ENCODE measurements around the gene IPCEF1.
"Not testable (repeated sequence)": the region's sequence is repeated elsewhere in the genome, so short reads cannot be mapped to it uniquely, and the experiment has no call there.

Gene IPCEF1

DNA sequence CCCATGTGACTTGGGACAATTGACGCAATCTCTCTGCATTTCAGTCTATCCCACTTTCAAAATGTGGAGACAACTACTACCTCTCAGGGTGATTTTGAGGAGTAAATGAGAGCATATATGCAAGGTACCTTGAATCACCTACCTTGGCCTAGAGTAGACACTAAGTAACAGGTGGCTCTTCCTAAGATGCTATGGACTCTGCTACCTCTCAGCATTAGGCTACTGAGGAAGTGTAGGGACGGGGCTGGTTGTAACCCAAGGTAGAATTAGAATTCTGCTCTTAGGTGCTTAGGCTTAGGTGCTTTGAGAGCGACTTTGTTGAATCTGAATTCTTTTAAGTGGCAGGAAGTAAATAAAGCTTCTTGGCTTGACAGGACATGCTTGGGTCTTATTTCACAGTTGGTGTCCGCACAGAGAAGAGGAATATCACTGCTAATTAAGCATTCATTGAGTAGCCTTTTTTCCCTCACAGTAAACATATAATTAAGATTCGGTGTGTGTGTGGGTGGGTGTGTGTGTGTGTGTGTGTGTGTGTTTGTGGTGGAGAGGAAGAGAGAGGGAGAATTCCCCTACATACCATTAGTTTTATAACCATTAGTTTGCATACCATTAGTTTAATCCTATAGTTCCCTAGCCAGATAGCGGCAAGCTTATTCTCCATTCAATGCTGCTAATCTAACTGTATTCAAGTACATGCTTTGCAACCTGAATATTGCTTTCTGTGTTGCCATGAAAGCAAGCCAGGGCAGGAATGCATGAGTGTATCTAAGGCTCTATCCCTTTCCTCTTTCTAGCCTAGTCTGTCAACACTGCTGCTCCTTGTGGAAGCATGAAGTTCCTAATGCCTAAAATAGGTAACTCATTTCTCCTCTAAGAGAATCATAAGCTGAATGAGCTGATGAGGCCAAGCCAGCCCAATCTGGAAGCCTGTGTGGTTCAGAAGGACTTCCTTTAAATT is 112.5 kb downstream of the IPCEF1 start:
- DNase-seq = no peak

DNA sequence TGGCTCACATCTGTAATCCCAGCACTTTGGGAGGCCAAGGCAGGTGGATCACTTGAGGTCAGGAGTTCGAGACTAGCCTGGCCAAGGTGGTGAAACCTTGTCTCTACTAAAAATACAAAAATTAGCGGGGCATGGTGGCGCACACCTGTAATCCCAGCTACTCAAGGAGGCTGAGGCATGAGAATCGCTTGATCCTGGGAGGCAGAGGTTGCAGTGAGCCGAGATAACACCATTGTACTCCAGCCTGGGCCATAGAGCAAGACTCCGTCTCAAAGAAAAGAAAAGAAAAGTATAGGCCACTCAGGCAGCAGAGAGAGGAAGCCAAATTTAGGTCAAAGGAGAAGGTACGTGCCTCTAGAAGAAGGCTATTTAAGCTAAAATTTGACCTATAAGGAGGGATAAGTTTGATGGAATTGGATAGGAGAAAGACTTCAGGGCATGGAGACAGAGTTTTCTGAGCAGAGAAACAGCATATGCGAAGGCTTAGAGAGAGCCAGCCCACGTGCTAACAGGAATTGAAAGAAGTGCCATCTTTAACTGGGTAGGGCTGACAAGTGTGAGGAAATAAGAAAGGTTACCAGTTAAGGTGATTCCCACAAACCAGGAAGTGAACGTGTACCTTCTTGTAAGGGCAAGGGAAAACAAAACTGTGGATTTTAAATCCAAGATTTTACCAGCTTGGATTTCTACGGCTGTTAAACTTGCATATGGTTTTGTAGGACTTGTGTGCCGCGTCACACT is 113.8 kb downstream of the IPCEF1 start:
- DNase-seq = no peak

DNA sequence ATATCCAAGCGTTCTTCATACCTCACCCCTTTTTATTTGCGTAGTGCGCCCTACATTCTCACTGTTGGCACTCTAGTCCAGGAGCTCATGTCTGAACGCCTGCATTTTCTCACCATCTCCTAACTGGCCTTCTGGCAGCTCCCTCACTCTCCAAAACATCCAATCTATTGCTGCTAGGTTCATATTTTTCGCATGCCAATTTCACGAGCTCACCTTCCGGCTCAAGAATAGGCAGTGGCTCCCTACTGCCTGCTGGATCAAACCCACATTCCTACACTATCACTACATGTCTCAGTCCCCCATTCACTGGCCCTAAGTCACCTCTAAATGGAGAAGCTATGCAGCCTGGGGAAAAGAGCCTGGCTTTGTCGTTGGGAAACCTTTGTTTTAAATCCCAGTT is 115.0 kb downstream of the IPCEF1 start:
- DNase-seq = no peak

DNA sequence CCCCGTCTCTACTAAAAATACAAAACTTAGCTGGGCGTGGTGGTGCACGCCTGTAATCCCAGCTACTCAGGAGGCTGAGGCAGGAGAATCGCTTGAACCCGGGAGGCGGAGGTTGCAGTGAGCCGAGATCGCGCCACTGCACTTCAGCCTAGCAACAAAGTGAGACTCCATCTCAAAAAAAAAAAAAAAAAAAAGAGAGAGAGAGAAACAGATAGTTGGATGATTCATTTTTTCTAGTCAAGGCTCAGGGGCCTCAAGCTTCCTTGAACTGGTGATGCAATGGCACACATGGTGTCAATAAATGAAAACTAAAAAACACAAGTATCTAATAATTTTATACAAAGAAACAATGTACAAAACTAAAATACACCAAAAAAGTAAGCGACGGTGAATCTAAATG is 115.5 kb downstream of the IPCEF1 start:
- not testable (repeated sequence) for DNase-seq

DNA sequence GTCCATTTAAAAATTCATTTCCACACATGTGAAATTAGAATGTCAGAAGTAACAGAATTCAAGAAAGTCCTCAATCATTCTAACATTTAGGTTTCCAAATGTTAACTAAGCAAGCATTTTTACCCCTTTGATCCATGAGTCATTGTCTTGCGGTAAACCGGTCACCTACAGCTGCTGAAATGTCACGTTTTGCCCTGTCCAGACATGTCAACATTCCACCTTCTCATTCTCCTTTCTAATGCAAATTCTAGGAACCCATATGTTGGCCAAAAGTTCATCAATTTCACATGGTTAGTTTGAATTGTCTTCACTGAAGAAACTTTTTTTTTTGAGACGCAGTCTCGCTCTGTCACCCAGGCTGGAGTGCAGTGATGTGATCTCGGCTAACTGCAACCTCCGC is 117.2 kb downstream of the IPCEF1 start:
- DNase-seq = no peak

GRCh38 chr6:154238831-154239230 is 117.8 kb downstream of the IPCEF1 start:
- no peak for DNase-seq

GRCh38 chr6:154236646-154237301 is 119.8 kb downstream of the IPCEF1 start:
- DNase-seq = no peak

DNA sequence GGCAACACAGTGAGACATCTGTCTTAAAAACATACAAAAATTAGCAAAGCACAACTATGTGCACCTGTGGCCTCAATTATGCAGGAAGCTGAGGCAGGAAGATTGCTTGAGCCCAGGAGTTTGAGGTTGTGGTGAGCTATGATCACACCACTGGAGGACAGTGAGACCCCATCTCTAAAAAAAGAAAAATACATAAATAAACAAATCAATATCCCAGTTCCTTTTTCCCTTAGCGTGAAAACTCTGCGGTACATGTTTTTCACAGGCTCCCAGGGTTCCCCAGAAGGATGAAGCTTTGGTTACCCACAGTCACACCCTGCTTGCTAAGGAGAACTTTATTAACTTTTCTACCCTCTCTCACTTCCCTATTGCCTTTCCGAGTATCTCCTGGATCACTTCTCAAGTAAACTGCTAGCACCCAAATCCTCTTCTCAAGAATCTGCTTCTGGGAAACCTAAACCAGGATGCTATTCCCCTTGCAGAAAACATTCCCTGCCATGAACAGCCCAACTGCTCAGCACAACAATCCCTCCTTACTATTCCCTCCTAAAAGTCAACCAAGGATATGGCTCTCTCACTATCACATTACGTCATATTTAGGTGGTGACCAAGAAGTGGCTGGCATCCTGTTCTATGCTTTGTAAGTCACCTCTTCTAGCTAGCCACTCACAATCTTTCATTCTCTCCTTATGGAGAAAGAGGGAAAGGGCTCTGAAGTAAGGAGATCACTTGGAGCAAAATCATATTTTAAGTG is 122.4 kb downstream of the IPCEF1 start:
- no peak for DNase-seq

- DNase-seq = no peak
These were observed 123.2 kb downstream of the IPCEF1 start for GRCh38 chr6:154233383-154233782.

- no peak for DNase-seq
These were observed 124.3 kb downstream of the IPCEF1 start for GRCh38 chr6:154232013-154232910.

DNA sequence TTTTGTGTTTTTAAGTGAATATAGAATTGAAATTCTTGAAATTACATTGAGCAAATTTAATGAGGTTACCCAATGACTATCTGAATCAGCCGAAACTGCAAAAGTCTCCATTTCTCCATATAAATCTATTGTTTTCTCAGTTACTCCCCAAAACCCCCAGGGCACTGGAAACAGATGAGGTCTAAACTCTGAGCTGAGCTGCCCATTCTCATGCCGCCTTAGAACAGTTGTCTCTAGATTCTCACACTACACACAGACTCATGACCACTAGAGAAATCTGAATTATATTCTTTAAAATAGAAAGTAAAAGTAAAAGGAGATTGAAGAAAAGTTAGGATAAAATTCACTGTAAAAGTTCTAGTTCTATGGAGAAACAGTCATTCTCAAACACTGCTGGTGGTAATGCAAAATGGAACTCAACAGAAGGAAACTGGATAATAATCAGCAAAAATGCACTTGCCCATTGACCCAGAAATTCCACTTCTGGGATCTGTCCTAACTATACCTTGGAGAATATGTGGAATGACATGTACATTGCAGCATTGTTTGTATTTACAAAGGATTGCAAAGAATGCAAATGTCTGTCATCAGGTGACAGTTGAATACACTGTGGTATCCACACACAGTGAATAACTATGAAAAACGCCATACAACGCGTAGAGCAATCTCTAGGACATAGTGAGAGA is 125.5 kb downstream of the IPCEF1 start:
- no peak for DNase-seq

DNA sequence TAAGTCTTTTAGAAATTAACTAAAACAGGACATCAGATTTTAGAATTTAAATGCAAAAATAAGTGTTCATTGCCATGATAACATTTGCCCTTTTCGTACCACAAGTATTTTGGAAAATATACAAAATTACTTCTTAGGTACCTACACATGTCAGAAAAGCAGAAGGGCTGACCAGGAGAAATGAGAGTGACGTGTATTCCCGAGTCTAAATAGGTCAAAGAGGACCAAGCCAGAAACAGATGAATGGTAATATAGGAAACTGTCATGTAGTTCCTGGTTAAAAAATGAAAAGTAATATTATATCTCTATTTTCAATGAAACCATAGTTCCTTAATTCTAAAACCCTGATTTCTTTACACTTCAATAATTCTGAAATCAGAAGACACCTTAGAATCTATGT is 126.2 kb downstream of the IPCEF1 start:
- DNase-seq = no peak

- no peak for DNase-seq
These were observed 126.8 kb downstream of the IPCEF1 start for GRCh38 chr6:154229786-154230185.

DNA sequence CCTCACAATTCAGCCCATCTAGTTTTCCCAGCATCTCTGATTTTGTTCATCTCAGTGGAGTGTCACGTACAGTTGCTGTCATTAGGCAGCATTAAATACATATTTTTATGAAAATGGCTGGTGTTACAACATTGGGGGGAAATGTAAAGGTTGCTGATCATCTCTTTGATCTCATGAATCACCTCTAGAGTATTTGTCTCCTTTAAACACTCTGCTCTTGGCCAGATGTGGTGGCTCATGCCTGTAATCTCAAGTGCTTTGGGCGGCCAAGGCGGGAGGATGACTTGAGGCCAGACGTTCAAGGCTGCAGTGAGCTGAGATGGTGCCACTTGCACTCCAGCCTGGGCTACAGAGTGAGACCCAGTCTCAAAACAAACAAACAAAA is 128.1 kb downstream of the IPCEF1 start:
- no peak for DNase-seq

DNA sequence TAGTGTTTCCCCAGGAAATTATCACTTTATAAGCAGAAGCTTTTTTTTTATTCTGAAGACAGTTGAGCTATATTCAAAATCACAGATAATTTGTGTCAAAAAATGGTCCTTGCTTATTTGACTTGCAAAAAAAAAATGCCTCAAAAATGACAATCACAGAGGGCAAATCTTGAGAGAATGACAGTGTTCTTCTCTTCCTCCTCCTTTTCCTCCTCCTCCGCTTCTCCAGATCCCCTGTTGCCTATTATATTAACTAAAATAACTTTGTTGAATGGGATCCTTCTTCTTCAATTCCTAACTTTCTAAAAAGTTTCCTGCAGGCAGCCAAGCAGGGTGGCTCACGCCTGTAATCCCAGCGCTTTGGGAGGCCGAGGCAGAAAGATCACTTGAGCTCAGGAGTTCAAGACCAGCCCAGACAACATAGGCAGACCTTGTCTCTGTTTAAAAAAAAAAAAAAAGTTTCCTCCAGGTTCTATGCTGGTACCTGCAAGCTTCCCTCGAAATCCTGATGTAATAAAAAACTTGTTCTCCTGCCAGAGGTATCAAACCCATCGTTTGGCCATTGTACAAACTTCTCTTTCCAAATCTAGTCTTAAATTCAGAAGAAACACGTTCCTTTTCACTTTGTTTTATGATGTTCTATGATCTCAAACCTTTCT is 128.6 kb downstream of the IPCEF1 start:
- no peak for DNase-seq

- DNase-seq = no peak
These were observed 130.1 kb downstream of the IPCEF1 start for GRCh38 chr6:154226461-154226860.

DNA sequence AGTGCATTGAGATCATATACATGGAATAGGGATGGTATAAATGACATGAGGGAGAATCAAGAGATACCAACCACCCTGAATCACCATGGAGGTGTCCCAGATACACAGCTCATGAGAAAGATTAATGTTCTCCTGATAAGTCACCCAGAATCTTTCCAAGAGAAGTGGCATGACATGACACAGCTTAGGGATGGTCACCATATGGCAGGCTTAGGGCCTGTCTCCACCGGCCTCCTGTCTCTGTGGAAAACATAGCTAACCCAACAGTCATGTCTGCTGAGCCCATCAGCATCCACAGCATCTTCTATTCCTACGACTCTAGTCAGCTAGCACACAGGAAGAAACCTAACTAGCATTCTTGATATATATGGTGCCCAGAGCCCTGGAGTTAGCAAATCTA is 133.3 kb downstream of the IPCEF1 start:
- no peak for DNase-seq

DNA sequence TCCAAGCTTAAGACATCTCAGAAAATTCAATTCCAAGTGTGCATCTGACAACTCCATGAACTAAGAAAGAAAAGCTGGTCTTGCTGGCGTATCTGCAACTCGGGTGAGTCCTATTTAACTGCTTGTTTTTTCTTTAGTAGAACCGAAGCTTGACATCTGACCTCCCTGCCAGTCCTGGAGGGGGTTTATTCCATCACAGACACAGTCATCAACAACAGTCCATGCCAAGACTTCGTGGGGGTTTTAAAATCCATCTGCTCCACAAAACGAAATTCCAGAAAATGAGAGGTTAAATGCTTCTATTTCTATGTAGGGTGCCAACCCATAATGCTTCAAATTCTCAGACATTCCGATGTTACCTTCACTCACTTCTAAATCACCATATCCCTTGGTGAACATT is 133.9 kb downstream of the IPCEF1 start:
- no peak for DNase-seq

GRCh38 chr6:154219250-154219649 is 137.4 kb downstream of the IPCEF1 start:
- DNase-seq = no peak

- no peak for DNase-seq
These were observed 137.8 kb downstream of the IPCEF1 start for GRCh38 chr6:154218787-154219186.

DNA sequence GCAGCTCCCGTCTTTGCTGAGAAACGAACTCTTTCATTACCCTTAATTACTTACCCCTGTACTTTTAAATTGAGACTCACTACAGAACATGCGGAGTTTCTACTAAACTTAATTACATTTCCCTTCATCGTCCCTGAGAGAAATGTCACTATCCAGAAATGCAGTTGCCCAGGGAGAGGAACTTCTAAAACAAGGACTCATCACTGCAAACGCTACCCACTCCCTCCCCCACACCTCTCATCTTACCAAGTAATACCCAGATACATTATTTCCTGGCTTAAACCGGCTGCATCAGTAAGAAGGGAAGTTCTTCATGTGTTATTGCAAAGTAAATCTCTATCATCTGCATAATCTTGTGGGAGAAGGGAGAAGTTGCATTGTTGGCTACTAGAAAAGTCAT is 138.3 kb downstream of the IPCEF1 start:
- no peak for DNase-seq

Measured in DMS79 treated with DMSO at 0.1 percent for 48 hours (cell line).